MCF 10A (cell line): ENCODE measurements around the gene MRPS6. TPM values are rescaled to one million over a fixed set of nuclear protein-coding genes. Genes with fewer than 3 reads are reported as not detected.
A peak's percentile ranks its signal among the peaks of the same experiment; 100 is the strongest.

Source experiments
- BruUV-seq: library from RNA; stranded (reverse); fragments of 400-500 nt; replicated peaks from 2 replicates; lab custom pipeline; 2021; lab: Mats Ljungman, UMichigan
- CTCF ChIA-PET: fragments of 300-600 bp; sonication (Branson Sonifier 250); formaldehyde crosslinking; extraction: SDS; loops from one replicate; lab custom pipeline; 2021; ENCODE audit warnings: antibody characterized with exemption, inconsistent platforms; lab: Yijun Ruan, JAX
- POLR2A ChIA-PET: fragments of 300-600, 350-650 bp; sonication (Branson Sonifier 250); formaldehyde crosslinking; extraction: SDS; loops from one replicate; lab custom pipeline; 2020; ENCODE audit warnings: antibody characterized with exemption, inconsistent platforms; lab: Yijun Ruan, JAX
- DNase-seq: peaks from one replicate; pipeline ENCODE4 v3.0.0-alpha.2; 2018; ENCODE audit not compliant: unreplicated experiment
- H3K27ac Mint-ChIP-seq: one replicate; pipeline ENCODE4 v1.8.0; 2022; ENCODE audit warnings: mild to moderate bottlenecking, low read depth, mixed read lengths; ENCODE audit not compliant: unreplicated experiment
- H3K27me3 Mint-ChIP-seq: one replicate; pipeline ENCODE4 v1.8.0; 2022; ENCODE audit warnings: mixed read lengths; ENCODE audit not compliant: insufficient read depth, unreplicated experiment
- H3K36me3 Mint-ChIP-seq: one replicate; pipeline ENCODE4 v1.8.0; 2022; ENCODE audit warnings: mild to moderate bottlenecking, moderate library complexity, mixed read lengths; ENCODE audit not compliant: insufficient read depth, unreplicated experiment
- H3K4me1 Mint-ChIP-seq: one replicate; pipeline ENCODE4 v1.8.0; 2022; ENCODE audit warnings: mixed read lengths; ENCODE audit not compliant: insufficient read depth, unreplicated experiment
- H3K4me3 Mint-ChIP-seq: one replicate; pipeline ENCODE4 v1.8.0; 2022; ENCODE audit warnings: mild to moderate bottlenecking, moderate library complexity, mixed read lengths; ENCODE audit not compliant: unreplicated experiment
- H3K9me3 Mint-ChIP-seq: one replicate; pipeline ENCODE4 v1.8.0; 2022; ENCODE audit warnings: mixed read lengths; ENCODE audit not compliant: unreplicated experiment
- intact Hi-C: fragments of 100-400 bp; cut with micrococcal nuclease; formaldehyde crosslinking; loops from 2 replicates; pipeline ENCODE4 v1.14.1; 2022
- total RNA-seq: library from RNA; stranded (reverse); gene quantifications from 2 replicates; pipeline ENCODE4 v1.2.3, GENCODE V29; 2022
- TF ChIP-seq, protein P1 (sequence below): fragments of 200-600 bp; IDR thresholded peaks from one replicate; pipeline ENCODE4 v1.8.0; 2022; ENCODE audit warnings: antibody characterized with exemption, mild to moderate bottlenecking; ENCODE audit not compliant: unreplicated experiment

MRPS6 gene
- total RNA-seq, 1 experiment from 2014 or later: 86.0 TPM

DNA sequence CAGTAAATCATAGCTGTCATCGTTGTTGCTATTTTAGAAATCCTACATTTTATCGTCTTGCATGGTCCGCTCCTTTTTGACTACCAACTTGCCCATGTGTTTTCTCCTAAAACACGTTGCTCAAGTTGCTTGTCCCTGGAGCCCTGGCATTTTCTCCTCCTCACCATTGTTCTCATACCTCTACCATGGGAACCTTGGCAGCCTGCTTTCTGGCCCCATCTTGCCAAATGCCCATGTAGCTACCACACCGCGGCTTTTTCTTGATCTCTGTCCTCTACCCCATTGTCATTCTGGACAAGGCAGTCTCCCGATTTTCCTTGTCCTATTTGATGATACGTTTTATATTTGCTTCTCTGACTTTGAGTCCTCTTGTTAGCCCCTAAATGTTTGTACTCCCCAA lies 50.2 kb downstream of the MRPS6 start:
- H3K27me3 Mint-ChIP-seq: no peaks in the 10 kb centered on the region
- H3K27ac Mint-ChIP-seq: peak overlapping the region; percentile 1
- TF ChIP-seq, protein P1, sequence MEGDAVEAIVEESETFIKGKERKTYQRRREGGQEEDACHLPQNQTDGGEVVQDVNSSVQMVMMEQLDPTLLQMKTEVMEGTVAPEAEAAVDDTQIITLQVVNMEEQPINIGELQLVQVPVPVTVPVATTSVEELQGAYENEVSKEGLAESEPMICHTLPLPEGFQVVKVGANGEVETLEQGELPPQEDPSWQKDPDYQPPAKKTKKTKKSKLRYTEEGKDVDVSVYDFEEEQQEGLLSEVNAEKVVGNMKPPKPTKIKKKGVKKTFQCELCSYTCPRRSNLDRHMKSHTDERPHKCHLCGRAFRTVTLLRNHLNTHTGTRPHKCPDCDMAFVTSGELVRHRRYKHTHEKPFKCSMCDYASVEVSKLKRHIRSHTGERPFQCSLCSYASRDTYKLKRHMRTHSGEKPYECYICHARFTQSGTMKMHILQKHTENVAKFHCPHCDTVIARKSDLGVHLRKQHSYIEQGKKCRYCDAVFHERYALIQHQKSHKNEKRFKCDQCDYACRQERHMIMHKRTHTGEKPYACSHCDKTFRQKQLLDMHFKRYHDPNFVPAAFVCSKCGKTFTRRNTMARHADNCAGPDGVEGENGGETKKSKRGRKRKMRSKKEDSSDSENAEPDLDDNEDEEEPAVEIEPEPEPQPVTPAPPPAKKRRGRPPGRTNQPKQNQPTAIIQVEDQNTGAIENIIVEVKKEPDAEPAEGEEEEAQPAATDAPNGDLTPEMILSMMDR: no peak
- ChIA-PET POLR2A (interaction anchor here (0.6 to 0.8 kb wide), 2 partner anchors 15 to 32 kb away, joined by 3 to 5 read pairs; no protein-coding TSS in a partner anchor), CTCF (interaction anchor here (0.5 to 0.8 kb wide), 4 partner anchors 9 to 199 kb away, joined by 3 to 5 read pairs (median 3); no protein-coding TSS in a partner anchor)
- intact Hi-C loops: no loop called here
- H3K9me3 Mint-ChIP-seq: no peaks in the 10 kb centered on the region
- H3K36me3 Mint-ChIP-seq: peaks cover 26% of the 10 kb centered on the region
- H3K4me3 Mint-ChIP-seq: no peak overlapping the region
- H3K4me1 Mint-ChIP-seq: peaks cover 15% of the 10 kb centered on the region
- DNase-seq: no peak
- no TSS peak for BruUV-seq

DNA sequence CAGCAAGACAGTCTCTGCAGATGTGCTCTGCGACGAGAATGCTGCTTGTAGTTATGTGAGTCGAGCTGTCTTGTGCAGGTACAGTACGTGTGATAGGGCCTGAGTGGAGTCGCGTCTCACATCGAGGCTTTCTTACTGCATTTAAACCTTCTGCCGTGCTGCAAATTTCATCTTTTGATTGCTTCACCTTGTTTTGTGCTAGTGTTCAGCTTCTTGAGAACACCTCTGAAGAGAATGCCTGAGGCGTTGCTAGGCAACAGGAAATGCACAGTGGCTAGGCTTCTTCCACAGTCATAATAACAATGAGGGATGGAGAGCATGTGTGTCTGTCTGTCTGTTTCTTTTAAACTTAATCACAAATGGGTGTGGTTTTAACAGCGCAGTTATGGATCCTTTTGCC lies 52.9 kb downstream of the MRPS6 start:
- BruUV-seq: no TSS peak
- CTCF ChIA-PET: interaction anchor here (0.7 kb wide), 1 partner anchor 9 kb away, joined by 3 read pairs; no protein-coding TSS in a partner anchor
- H3K4me3 Mint-ChIP-seq: no peak overlapping the region
- no peaks in the 10 kb centered on the region for H3K27me3 Mint-ChIP-seq
- H3K4me1 Mint-ChIP-seq: peaks cover 35% of the 10 kb centered on the region
- peaks cover 26% of the 10 kb centered on the region for H3K36me3 Mint-ChIP-seq
- TF ChIP-seq, protein P1: no peak
- DNase-seq: peak; percentile 42
- no peaks in the 10 kb centered on the region for H3K9me3 Mint-ChIP-seq
- H3K27ac Mint-ChIP-seq: no peak overlapping the region
- POLR2A ChIA-PET: no interaction called here
- intact Hi-C loops: no loop called here

DNA sequence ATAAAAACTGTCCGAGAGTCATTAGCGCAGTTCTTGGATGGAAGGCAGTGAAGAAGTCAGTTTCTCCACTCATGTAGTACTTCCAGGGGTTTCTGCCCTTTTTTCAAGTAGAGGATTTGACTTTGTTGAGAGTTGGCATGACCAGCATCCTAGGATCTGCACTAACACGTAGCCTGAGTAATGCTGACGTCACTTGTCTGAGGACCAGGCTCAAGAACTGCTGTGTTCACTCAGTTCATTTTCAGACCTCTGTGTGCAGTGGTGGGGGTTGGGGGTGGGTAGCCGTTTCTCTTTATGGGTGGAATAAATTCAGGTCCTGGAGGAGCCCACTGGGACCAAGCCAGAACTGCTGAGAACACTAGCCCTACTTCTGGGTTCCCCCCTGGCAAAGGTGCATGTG lies 53.3 kb downstream of the MRPS6 start:
- H3K36me3 Mint-ChIP-seq: peaks cover 26% of the 10 kb centered on the region

DNA sequence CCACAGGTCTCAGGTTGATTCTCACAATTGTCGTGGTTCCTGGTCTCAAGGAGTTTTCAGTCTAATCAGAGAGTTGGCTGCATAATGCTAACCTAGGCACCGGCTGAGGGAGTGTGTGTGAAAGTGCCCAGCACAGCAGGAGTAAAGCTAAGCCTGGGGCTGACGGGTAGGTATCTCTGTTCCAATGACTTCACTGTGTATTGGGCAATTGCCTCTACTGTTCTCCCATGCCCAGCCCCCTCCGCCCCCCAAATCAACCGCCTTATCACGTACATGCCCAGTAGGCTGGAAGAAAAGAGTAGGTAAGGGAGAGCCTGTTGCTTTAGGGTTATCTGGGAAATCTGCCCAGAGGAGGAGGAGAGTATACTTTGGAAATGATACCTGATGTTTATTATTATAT lies 54.7 kb downstream of the MRPS6 start:
- TF ChIP-seq, protein P1: no peak
- ChIA-PET POLR2A (no interaction called here), CTCF (interaction anchor here (0.9 kb wide), 1 partner anchor 204 kb away, joined by 7 read pairs; no protein-coding TSS in a partner anchor)
- BruUV-seq: no TSS peak
- DNase-seq: no peak
- intact Hi-C loops: no loop called here
- Mint-ChIP-seq H3K4me1 (peaks cover 35% of the 10 kb centered on the region), H3K36me3 (peaks cover 20% of the 10 kb centered on the region), H3K27me3 (no peaks in the 10 kb centered on the region), H3K4me3 (no peak overlapping the region), H3K27ac (peak overlapping the region; percentile 60), H3K9me3 (no peaks in the 10 kb centered on the region)

More for the DNA sequence above, 53.3 kb downstream of the MRPS6 start:
- Mint-ChIP-seq H3K4me1 (peaks cover 35% of the 10 kb centered on the region), H3K9me3 (no peaks in the 10 kb centered on the region), H3K27ac (no peak overlapping the region), H3K4me3 (no peak overlapping the region), H3K27me3 (no peaks in the 10 kb centered on the region)
- intact Hi-C loops: no loop called here
- ChIA-PET CTCF (no interaction called here), POLR2A (no interaction called here)
- TF ChIP-seq, protein P1: no peak
- no TSS peak for BruUV-seq
- DNase-seq: peak; percentile 53
